K562 (cell line): ENCODE data around the gene AQP6. TPM values are rescaled to one million over a fixed set of nuclear protein-coding genes. Genes with fewer than 3 reads are reported as not detected.

Source experiments
- ATAC-seq: fragments of 200-7000 bp; cut with Tn5 transposase; 3 replicates; pipeline ENCODE4 v1.9.1; 2020; ENCODE audit warnings: moderate library complexity
- BruUV-seq: library from RNA; stranded (reverse); fragments of 400-500 nt; replicated peaks from 2 replicates; lab custom pipeline; 2021; lab: Mats Ljungman, UMichigan
- CTCF ChIA-PET: fragments of 300-600 bp; formaldehyde crosslinking; extraction: SDS; loops from one replicate; lab custom pipeline; 2021; ENCODE audit warnings: low intra/inter-chr PET ratio; lab: Yijun Ruan, JAX
- POLR2A ChIA-PET: fragments of 300-600, 350-650 bp; sonication (Branson Sonifier 250); formaldehyde crosslinking; extraction: SDS; loops from one replicate; lab custom pipeline; 2021; ENCODE audit warnings: antibody characterized with exemption, inconsistent platforms; lab: Yijun Ruan, JAX
- DNase-seq, 4 experiments: peaks; one replicate each; pipeline versions ENCODE4 v3.0.0 to v3.0.0-alpha.2; 2011 to 2018; ENCODE audit warnings: low spot score in 3 of 4, mixed read lengths in 3 of 4; ENCODE audit errors: extremely low read depth in 1 of 4
- FAIRE-seq: peaks from 2 replicates; lab custom pipeline; 2011; peaks lifted over from hg19 to GRCh38; lab: Jason Lieb, UNC
- H2AFZ ChIP-seq: 2 replicates; pipeline ENCODE4 v1.6.0; 2011; ENCODE audit warnings: low read depth, low read length, control low read depth, inconsistent platforms
- H3K27ac ChIP-seq: fragments of 200-600 bp; 3 replicates; pipeline ENCODE4 v1.8.0; 2011; ENCODE audit warnings: low read depth, mild to moderate bottlenecking, control low read depth, inconsistent platforms, low read length, moderate library complexity, mixed read lengths; ENCODE audit errors: extremely low read depth
- H3K27me3 ChIP-seq, 2 experiments: fragments of 300-600 bp in 1 of 2; 2 replicates in 1 of 2; 3 replicates in 1 of 2; pipeline versions ENCODE4 v1.6.0 to v1.8.0; 2011; ENCODE audit warnings: inconsistent platforms in 2 of 2, low read length in 2 of 2, mild to moderate bottlenecking in 1 of 2, mixed read lengths in 1 of 2, moderate library complexity in 1 of 2; ENCODE audit not compliant: control insufficient read depth in 2 of 2, insufficient read depth in 2 of 2
- H3K36me3 ChIP-seq: fragments of 300-600 bp; 3 replicates; pipeline ENCODE4 v1.8.0; 2011; ENCODE audit warnings: mild to moderate bottlenecking, low read length, inconsistent platforms; ENCODE audit not compliant: control insufficient read depth, insufficient read depth
- H3K4me1 ChIP-seq, 2 experiments: fragments of 200-600 bp in 1 of 2; replicated peaks in 1 of 2; 2 replicates in 1 of 2; 3 replicates in 1 of 2; pipeline versions ENCODE4 v1.5.1 to v1.8.0; 2011; ENCODE audit warnings: inconsistent platforms in 2 of 2, low read length in 2 of 2, mild to moderate bottlenecking in 1 of 2, mixed read lengths in 1 of 2, moderate library complexity in 1 of 2; ENCODE audit not compliant: control insufficient read depth in 2 of 2, insufficient read depth in 2 of 2
- H3K4me2 ChIP-seq: 2 replicates; pipeline ENCODE4 v1.6.1; 2011; ENCODE audit warnings: low read length, control low read depth, inconsistent platforms, mixed read lengths; ENCODE audit not compliant: insufficient read depth
- H3K4me3 ChIP-seq: fragments of 200-600 bp; sonication (generic), shearing (Covaris generic); 2 replicates; pipeline ENCODE4 v1.5.1; 2016; ENCODE audit warnings: control low read depth, inconsistent platforms
- H3K79me2 ChIP-seq: fragments of 200-600 bp; 3 replicates; pipeline ENCODE4 v1.8.0; 2011; ENCODE audit warnings: low read length, inconsistent platforms; ENCODE audit not compliant: control insufficient read depth, insufficient read depth
- H3K9ac ChIP-seq, 2 experiments: 2 replicates each; pipeline versions ENCODE4 v1.6.0 to v1.6.1; 2011; ENCODE audit warnings: low read depth in 2 of 2, low read length in 2 of 2, control low read depth in 1 of 2, inconsistent platforms in 1 of 2, mild to moderate bottlenecking in 1 of 2, mixed read lengths in 1 of 2; ENCODE audit not compliant: insufficient read depth in 1 of 2
- H3K9me1 ChIP-seq: one replicate; pipeline ENCODE4 v1.6.0; 2011; ENCODE audit warnings: inconsistent platforms, mild to moderate bottlenecking, low read length, moderate library complexity; ENCODE audit not compliant: control insufficient read depth, insufficient read depth
- H3K9me3 ChIP-seq: replicated peaks from 2 replicates; pipeline ENCODE4 v1.5.1; 2011; ENCODE audit warnings: low read depth, low read length, inconsistent platforms; ENCODE audit not compliant: control insufficient read depth, insufficient read depth
- H4K20me1 ChIP-seq: replicated peaks from 2 replicates; pipeline ENCODE4 v1.6.1; 2011; ENCODE audit warnings: low read length, inconsistent platforms, mixed read lengths; ENCODE audit not compliant: control insufficient read depth, insufficient read depth
- BDP1 ChIP-seq: IDR thresholded peaks from 3 replicates; pipeline ENCODE4 v1.6.1; 2011; ENCODE audit not compliant: insufficient read length, insufficient read depth
- KLF1 ChIP-seq: fragments of 450-650 bp; IDR thresholded peaks from 2 replicates; pipeline ENCODE4 v1.6.1; 2016; ENCODE audit warnings: missing genetic modification characterization, missing compliant biosample characterization
- TAF7 ChIP-seq: fragments of 450-650 bp; IDR thresholded peaks from 2 replicates; pipeline ENCODE4 v1.6.1; 2016; ENCODE audit warnings: missing genetic modification characterization, missing compliant biosample characterization
- ZNF780A ChIP-seq: fragments of 250-450 bp; sonication (Bioruptor Pico); IDR thresholded peaks from 2 replicates; pipeline ENCODE4 v1.5.0; 2021; ENCODE audit warnings: mild to moderate bottlenecking
- WGBS: fragments of 100-300 bp; shearing (Covaris generic); methylation state at CpG from one replicate; pipeline ENCODE4 v1.1.6; 2016; ENCODE audit warnings: low coverage, mixed read lengths; ENCODE audit not compliant: insufficient coverage; ENCODE audit errors: missing lambda C conversion rate; 5-methylcytosine and 5-hydroxymethylcytosine counted together
- in situ Hi-C: fragments of 300-500 bp; cut with MboI; formaldehyde crosslinking; loops from 4 replicates; pipeline ENCODE4 v1.15.0; 2018; ENCODE audit warnings: inconsistent platforms, mixed read lengths
- intact Hi-C: fragments of 100-400 bp; cut with micrococcal nuclease; formaldehyde crosslinking; loops from 2 replicates; pipeline ENCODE4 v1.14.2; 2022
- polyA plus RNA-seq, 8 experiments: library from polyadenylated mRNA; depleted of rRNA in 4 of 8; stranded (reverse) in 5 of 8; unstranded in 3 of 8; fragments of >200 nt; fragmentation: Nextera tagmentation in 2 of 8; fragmentation: Illumina TruSeq in 1 of 8; extraction: Ambion mirVana in 2 of 8; extraction: Trizol in 1 of 8; gene quantifications; 2 replicates each; pipeline versions ENCODE4 v1.2.1 to v1.2.3, GENCODE V29; 2011 to 2014; ENCODE audit warnings: inconsistent platforms in 1 of 8, missing spikeins in 1 of 8
- total RNA-seq, 7 experiments: library from RNA; depleted of rRNA in 6 of 7; stranded (reverse); fragments of >200 nt in 6 of 7; fragmentation: Illumina TruSeq in 2 of 7; extraction: Trizol in 2 of 7; gene quantifications; 2 replicates each; pipeline versions ENCODE4 v1.2.1 to v1.2.3, GENCODE V29; 2011 to 2021; ENCODE audit warnings: low replicate concordance in 1 of 7
- TF ChIP-seq, protein P1 (sequence below), 3 experiments: IDR thresholded peaks in 2 of 3; conservative IDR thresholded peaks in 1 of 3; 2 replicates each; pipeline ENCODE4 v1.5.1; 2011 to 2012; ENCODE audit warnings: low read length in 3 of 3, mild to moderate bottlenecking in 3 of 3, control low read depth in 2 of 3, improper control_type of control experiment in 1 of 3, inconsistent platforms in 1 of 3, low read depth in 1 of 3, mixed read lengths in 1 of 3, moderate library complexity in 1 of 3; ENCODE audit not compliant: insufficient read depth in 2 of 3

The AQP6 gene
- total and polyA plus RNA-seq, 9 of the 15 experiments (the other 6 are each of a cell fraction or from before 2014, with no cell fraction given) = 0.05 to 0.12 TPM; not detected in 7

DNA sequence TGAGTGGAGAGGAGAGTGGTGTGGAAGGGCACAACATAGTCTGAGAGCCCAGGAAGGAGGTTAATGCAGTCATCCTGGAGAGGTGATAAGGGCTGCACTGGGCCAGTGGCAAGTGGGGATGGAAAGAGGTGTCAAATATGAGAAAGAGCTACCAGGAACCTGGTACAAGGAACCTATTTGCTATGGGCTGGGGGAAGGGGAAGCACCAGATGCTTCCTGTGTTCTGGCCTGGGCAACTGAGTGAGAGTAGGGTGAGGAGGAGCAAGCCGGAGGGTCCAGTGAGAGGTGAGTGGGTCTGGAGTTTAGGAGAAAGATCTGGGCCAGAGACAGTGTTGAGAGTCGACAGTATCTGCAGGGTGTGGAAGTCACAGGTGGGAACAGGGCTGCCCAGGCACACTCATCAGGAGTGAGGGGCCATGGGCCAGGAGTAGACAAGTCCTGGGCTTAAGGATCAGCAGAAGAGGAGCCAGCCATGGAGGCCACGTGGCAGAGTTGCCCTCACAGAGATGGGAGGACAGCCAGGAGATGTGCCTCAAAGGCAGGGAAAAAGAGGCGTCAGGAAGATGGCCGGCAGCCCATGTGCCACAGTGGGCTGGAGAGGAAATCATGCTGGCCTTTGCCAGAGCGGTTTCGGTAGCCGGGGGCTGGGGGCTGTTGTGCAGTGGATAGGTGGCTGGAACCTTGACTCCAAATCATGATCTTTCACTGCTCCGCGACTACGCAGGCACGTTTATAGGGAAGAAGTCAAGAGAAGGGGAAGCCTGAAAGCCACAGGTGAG, 2.9 kb upstream of the AQP6 start (continued):
- no peak for TF ChIP-seq TAF7 (tag)

DNA sequence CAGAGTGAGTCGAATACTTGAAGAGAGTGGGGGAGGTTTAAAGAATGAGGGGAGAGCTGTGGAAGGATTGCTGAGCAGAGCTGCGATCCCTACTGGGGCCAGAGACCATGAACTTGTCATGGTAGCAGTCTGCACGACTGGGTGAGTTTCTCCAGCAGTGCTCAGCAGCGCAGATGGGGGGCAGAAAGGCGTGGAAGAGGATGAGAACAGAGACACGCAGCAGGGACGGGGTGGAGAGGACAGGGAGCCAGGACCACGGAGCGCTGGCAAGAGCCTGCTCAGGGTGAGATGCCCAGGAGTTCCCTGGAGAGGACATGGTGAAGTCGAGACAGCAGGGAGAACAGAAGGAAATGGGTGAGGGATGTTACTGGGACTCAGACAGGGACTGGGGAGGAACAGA, 2.1 kb upstream of the AQP6 start:
- POLR2A ChIA-PET = no interaction called here
- H3K9ac ChIP-seq = no peak overlapping the region
- H4K20me1 ChIP-seq = peaks cover 18% of the 10 kb centered on the region
- no peaks in the 10 kb centered on the region for H3K9me3 ChIP-seq
- H3K9me1 ChIP-seq = no peaks in the 10 kb centered on the region
- no TSS peak for BruUV-seq
- H3K4me3 ChIP-seq = no peak overlapping the region
- FAIRE-seq (no peak), ATAC-seq (no peak), DNase-seq (no peak)
- H3K4me1 ChIP-seq = peaks cover 12 to 51% of the 10 kb centered on the region in 2 experiments; a peak in 4 of 5 replicates
- no peaks in the 10 kb centered on the region for H3K36me3 ChIP-seq
- no peak overlapping the region for H3K4me2 ChIP-seq
- intact Hi-C loops = no loop called here
- H2AFZ ChIP-seq = no peak overlapping the region
- 1% methylated on average over 9 of the region's 10 CpGs for WGBS
- peaks cover 28 to 69% of the 10 kb centered on the region in 2 experiments; a peak in 4 of 5 replicates for H3K27me3 ChIP-seq
- CTCF ChIA-PET = interaction anchor here (5.4 kb wide), 1 partner anchor 99 kb away, joined by 43 read pairs; no protein-coding TSS in a partner anchor
- H3K79me2 ChIP-seq = no peaks in the 10 kb centered on the region
- no peak overlapping the region for H3K27ac ChIP-seq
- in situ Hi-C loops = loop anchor here (5.0 kb wide), 1 partner anchor 97 kb away; no protein-coding TSS in a partner anchor
- TF ChIP-seq ZNF780A (CRISPR knock-in tag) (no peak), BDP1 (no peak), KLF1 (tag) (peak; percentile 76; the same call in 1 of the 2 replicates)
- TF ChIP-seq, protein P1, sequence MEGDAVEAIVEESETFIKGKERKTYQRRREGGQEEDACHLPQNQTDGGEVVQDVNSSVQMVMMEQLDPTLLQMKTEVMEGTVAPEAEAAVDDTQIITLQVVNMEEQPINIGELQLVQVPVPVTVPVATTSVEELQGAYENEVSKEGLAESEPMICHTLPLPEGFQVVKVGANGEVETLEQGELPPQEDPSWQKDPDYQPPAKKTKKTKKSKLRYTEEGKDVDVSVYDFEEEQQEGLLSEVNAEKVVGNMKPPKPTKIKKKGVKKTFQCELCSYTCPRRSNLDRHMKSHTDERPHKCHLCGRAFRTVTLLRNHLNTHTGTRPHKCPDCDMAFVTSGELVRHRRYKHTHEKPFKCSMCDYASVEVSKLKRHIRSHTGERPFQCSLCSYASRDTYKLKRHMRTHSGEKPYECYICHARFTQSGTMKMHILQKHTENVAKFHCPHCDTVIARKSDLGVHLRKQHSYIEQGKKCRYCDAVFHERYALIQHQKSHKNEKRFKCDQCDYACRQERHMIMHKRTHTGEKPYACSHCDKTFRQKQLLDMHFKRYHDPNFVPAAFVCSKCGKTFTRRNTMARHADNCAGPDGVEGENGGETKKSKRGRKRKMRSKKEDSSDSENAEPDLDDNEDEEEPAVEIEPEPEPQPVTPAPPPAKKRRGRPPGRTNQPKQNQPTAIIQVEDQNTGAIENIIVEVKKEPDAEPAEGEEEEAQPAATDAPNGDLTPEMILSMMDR (IDR thresholded peaks at IDR 0.05 in 2 of 3, conservative IDR thresholded peaks at IDR 0.05 in 1 of 3; ENCODE audit: insufficient read depth in 2 of 3, low read depth in 1 of 3, low read length in 3 of 3) = 0 out of 6 replicates have a peak, but pooled peaks of 1 of the 3 experiments have one; percentile 12
